NCI-H748 (cell line): ENCODE data around the gene TMEM61.
"Not testable (repeated sequence)": the region's sequence is repeated elsewhere in the genome, so short reads cannot be mapped to it uniquely, and the experiment has no call there.

Experiments used
- DNase-seq: peaks from one replicate; lab custom pipeline; 2025; ENCODE audit not compliant: unreplicated experiment; lab: John Stamatoyannopoulos, UW

TMEM61 gene

GRCh38 chr1:54980528-54981241 is at the start of gene TMEM61:
Gene TMEM61 (plus strand): TSS chr1:54980628. CDS start chr1:54981066, 438 bp downstream.
- peak; percentile 75 for DNase-seq

GRCh38 chr1:54931275-54931840 is 49.1 kb upstream of the TMEM61 start:
- DNase-seq: no peak

GRCh38 chr1:54934081-54934480 is 46.3 kb upstream of the TMEM61 start:
- not testable (repeated sequence) for DNase-seq

- DNase-seq: no peak
Observed at GRCh38 chr1:54934869-54935268, 45.6 kb upstream of the TMEM61 start.

GRCh38 chr1:54936791-54937190 is 43.6 kb upstream of the TMEM61 start:
- no peak for DNase-seq

GRCh38 chr1:54937469-54937868 is 43.0 kb upstream of the TMEM61 start:
- no peak for DNase-seq

- DNase-seq: not testable (repeated sequence)
Observed at GRCh38 chr1:54938955-54939354, 41.5 kb upstream of the TMEM61 start.

- DNase-seq: no peak
Observed at GRCh38 chr1:54940042-54940441, 40.4 kb upstream of the TMEM61 start.

GRCh38 chr1:54942976-54943375 is 37.5 kb upstream of the TMEM61 start:
- peak; percentile 8 for DNase-seq

GRCh38 chr1:54944610-54945392 is 35.6 kb upstream of the TMEM61 start:
- DNase-seq: peak; percentile 82

GRCh38 chr1:54945393-54945936 is 35.0 kb upstream of the TMEM61 start:
- DNase-seq: no peak

GRCh38 chr1:54947540-54947939 is 32.9 kb upstream of the TMEM61 start:
- no peak for DNase-seq

- DNase-seq: no peak
Observed at GRCh38 chr1:54949053-54949452, 31.4 kb upstream of the TMEM61 start.

- no peak for DNase-seq
Observed at GRCh38 chr1:54950006-54950368, 30.4 kb upstream of the TMEM61 start.

- DNase-seq: peak; percentile 75
Observed at GRCh38 chr1:54950369-54951163, 29.9 kb upstream of the TMEM61 start.

- DNase-seq: no peak
Observed at GRCh38 chr1:54951810-54952226, 28.6 kb upstream of the TMEM61 start.

- no peak for DNase-seq
Observed at GRCh38 chr1:54952950-54953718, 27.3 kb upstream of the TMEM61 start.

- no peak for DNase-seq
Observed at GRCh38 chr1:54953846-54954245, 26.6 kb upstream of the TMEM61 start.

- no peak for DNase-seq
Observed at GRCh38 chr1:54955359-54955758, 25.1 kb upstream of the TMEM61 start.

- DNase-seq: no peak
Observed at GRCh38 chr1:54956726-54957125, 23.7 kb upstream of the TMEM61 start.
